ENCODE results near the gene MSH5.
"Not testable (repeated sequence)": the region's sequence is repeated elsewhere in the genome, so short reads cannot be mapped to it uniquely, and the experiment has no call there.

MSH5 gene

GRCh38 chr6:31706599-31706998, 33.2 kb upstream of the MSH5 start, which contains the start of gene LY6G6F:
TSS of gene LY6G6F (plus strand) at chr6:31706866. CDS start at chr6:31706907, 41 bp downstream.
- H3K4me3 Mint-ChIP-seq, result no peak within 1 kb of the TSS
- H3K36me3 Mint-ChIP-seq (ENCODE audit: low read depth), result no peaks in the 10 kb centered on the region
- H3K27me3 Mint-ChIP-seq, result no peaks in the 10 kb centered on the region
- no peaks in the 10 kb centered on the region for H3K9me3 Mint-ChIP-seq
- peaks cover 22% of the 10 kb centered on the region for H3K4me1 Mint-ChIP-seq (ENCODE audit: low read depth)
- H3K27ac Mint-ChIP-seq, result no peak within 1 kb of the TSS

DNA sequence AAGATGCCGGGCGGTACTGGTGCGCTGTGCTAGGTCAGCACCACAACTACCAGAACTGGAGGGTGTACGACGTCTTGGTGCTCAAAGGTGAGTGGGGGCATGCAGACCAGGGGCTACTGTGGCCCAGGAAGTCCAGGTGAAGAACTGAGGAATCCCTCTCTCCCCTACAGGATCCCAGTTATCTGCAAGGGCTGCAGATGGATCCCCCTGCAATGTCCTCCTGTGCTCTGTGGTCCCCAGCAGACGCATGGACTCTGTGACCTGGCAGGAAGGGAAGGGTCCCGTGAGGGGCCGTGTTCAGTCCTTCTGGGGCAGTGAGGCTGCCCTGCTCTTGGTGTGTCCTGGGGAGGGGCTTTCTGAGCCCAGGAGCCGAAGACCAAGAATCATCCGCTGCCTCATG, 32.1 kb upstream of the MSH5 start:
- Mint-ChIP-seq H3K4me1 (ENCODE audit: low read depth) (peaks cover 14% of the 10 kb centered on the region), H3K27ac (no peak overlapping the region), H3K4me3 (no peak overlapping the region), H3K36me3 (ENCODE audit: low read depth) (no peaks in the 10 kb centered on the region), H3K27me3 (no peaks in the 10 kb centered on the region), H3K9me3 (no peaks in the 10 kb centered on the region)

DNA sequence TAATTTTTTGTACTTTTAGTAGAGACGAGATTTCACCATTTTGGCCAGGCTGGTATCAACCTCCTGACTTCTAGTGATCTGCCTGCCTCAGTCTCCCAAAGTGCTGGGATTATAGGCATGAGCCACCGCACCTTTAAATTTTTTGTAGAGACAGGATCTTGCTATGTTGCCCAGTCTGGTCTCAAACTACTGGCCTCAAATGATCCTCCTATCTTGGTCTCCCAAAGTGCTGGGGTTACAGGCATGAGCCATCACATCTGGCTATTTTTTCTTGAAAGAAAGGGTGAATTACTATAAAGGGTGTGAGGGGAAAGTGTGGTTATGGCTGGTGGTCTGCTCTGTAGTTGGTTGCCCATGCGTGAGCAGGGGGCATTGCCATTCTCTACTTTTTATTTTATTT, 31.6 kb upstream of the MSH5 start:
- Mint-ChIP-seq H3K27ac (no peak overlapping the region), H3K36me3 (ENCODE audit: low read depth) (no peaks in the 10 kb centered on the region), H3K9me3 (no peaks in the 10 kb centered on the region), H3K27me3 (no peaks in the 10 kb centered on the region), H3K4me3 (no peak overlapping the region), H3K4me1 (ENCODE audit: low read depth) (peaks cover 14% of the 10 kb centered on the region)

GRCh38 chr6:31709157-31709556, 30.6 kb upstream of the MSH5 start:
- not testable (repeated sequence) for H3K27ac Mint-ChIP-seq; H3K9me3 Mint-ChIP-seq; H3K27me3 Mint-ChIP-seq; H3K36me3 Mint-ChIP-seq (ENCODE audit: low read depth); H3K4me3 Mint-ChIP-seq
- peaks cover 14% of the 10 kb centered on the region for H3K4me1 Mint-ChIP-seq (ENCODE audit: low read depth)

- Mint-ChIP-seq H3K36me3 (ENCODE audit: low read depth) (no peaks in the 10 kb centered on the region), H3K27ac (no peak overlapping the region), H3K4me1 (ENCODE audit: low read depth) (peaks cover 14% of the 10 kb centered on the region), H3K27me3 (no peaks in the 10 kb centered on the region), H3K9me3 (no peaks in the 10 kb centered on the region), H3K4me3 (no peak overlapping the region)
Observed at GRCh38 chr6:31710523-31711219, 29.1 kb upstream of the MSH5 start.

- Mint-ChIP-seq H3K27me3 (no peaks in the 10 kb centered on the region), H3K9me3 (no peaks in the 10 kb centered on the region), H3K27ac (no peak overlapping the region), H3K36me3 (ENCODE audit: low read depth) (no peaks in the 10 kb centered on the region), H3K4me3 (no peak overlapping the region), H3K4me1 (ENCODE audit: low read depth) (peaks cover 14% of the 10 kb centered on the region)
Observed at GRCh38 chr6:31711233-31711632, 28.6 kb upstream of the MSH5 start.

- no peaks in the 10 kb centered on the region for H3K36me3 Mint-ChIP-seq (ENCODE audit: low read depth)
- no peaks in the 10 kb centered on the region for H3K9me3 Mint-ChIP-seq
- H3K27ac Mint-ChIP-seq, result no peak overlapping the region
- no peaks in the 10 kb centered on the region for H3K27me3 Mint-ChIP-seq
- H3K4me1 Mint-ChIP-seq (ENCODE audit: low read depth), result peaks cover 14% of the 10 kb centered on the region
- H3K4me3 Mint-ChIP-seq, result no peak overlapping the region
Observed at GRCh38 chr6:31712296-31712695, 27.5 kb upstream of the MSH5 start.

- Mint-ChIP-seq H3K36me3 (ENCODE audit: low read depth) (no peaks in the 10 kb centered on the region), H3K27ac (no peak overlapping the region), H3K9me3 (no peaks in the 10 kb centered on the region), H3K27me3 (no peaks in the 10 kb centered on the region), H3K4me3 (no peak overlapping the region), H3K4me1 (ENCODE audit: low read depth) (peaks cover 14% of the 10 kb centered on the region)
Observed at GRCh38 chr6:31713465-31713864, 26.3 kb upstream of the MSH5 start.

DNA sequence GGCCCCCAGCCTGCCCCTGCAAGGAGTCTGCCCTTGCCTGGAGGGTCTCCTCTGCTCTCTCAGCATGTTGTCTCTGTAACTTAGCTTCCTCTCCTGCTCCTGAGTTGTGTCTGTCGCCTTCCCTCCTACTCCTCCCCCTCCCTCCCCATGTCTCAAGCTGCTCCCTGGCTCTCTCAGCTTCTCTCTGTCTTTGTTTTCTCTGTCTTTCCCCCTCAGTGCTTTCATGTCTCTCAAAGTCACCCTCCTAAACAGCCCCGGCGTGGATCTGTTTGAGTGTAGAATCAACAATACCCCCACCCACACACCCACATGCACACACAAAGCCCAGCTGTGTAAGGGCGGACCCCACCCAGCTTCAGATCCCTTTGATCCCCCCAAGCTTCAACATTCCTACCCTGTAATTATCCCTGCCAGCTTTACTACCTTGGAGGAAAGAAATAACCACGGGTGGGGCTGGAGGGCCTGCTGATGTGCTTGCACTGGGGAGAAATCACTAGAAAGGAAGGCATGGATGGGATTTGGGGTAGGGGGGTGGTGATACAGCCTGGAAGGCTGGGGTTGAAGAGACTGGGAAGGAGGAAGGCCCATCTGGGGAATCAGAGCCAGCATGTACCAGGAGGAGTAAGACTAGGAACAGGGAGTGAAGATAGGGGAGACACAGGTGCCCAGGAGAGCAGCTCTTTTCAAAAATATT, 25.7 kb upstream of the MSH5 start:
- no peak overlapping the region for H3K27ac Mint-ChIP-seq
- H3K4me3 Mint-ChIP-seq, result no peak overlapping the region
- no peaks in the 10 kb centered on the region for H3K36me3 Mint-ChIP-seq (ENCODE audit: low read depth)
- H3K27me3 Mint-ChIP-seq, result no peaks in the 10 kb centered on the region
- no peaks in the 10 kb centered on the region for H3K9me3 Mint-ChIP-seq
- peaks cover 14% of the 10 kb centered on the region for H3K4me1 Mint-ChIP-seq (ENCODE audit: low read depth)

DNA sequence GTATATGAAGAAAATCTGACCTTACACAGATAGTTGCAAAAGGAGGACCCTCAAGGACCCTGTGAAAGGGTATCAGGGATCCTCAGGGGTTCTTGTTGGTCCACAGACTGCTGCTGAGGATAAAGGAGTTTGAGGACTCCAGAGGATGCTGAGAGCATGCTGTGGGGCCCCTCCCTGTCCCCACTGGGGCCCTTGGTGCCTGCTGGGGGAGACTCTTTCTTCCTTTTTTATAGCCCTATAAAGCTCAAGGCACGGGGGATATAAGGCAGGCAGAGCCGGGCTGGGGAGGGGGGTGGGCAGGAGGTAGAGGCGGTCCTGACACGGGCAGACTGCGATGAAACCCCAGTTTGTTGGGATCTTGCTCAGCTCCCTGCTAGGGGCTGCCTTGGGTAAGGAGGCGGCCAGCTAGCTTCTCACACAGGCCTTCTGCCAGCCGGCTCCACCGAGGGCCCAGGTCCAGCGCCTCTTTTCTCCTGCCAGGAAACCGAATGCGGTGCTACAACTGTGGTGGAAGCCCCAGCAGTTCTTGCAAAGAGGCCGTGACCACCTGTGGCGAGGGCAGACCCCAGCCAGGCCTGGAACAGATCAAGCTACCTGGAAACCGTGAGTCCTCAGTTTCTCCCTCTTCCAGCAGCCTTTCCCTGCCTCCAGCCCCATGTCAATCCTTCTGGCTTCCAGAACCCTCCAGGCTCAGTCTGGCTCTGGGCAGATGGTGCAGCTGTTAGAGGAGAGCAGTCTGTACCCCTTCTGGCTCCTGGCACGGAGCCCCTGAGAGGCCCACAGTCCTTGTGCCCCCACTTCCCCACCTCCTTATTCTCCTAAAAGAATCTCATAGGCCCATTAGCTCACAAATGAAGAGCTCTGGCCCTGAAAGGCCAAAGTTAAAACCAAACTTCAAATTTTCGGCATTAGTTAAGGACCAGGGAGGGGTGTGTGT, 24.5 kb upstream of the MSH5 start, which contains the start of gene LY6G6D:
TSS of gene LY6G6D (plus strand) at position 327 of the 937 bp plus-strand sequence. CDS start at position 335, 8 bp downstream.
- no peak within 1 kb of the TSS for H3K27ac Mint-ChIP-seq
- no peaks in the 10 kb centered on the region for H3K27me3 Mint-ChIP-seq
- H3K4me1 Mint-ChIP-seq (ENCODE audit: low read depth), result peaks cover 14% of the 10 kb centered on the region
- H3K9me3 Mint-ChIP-seq, result no peaks in the 10 kb centered on the region
- H3K4me3 Mint-ChIP-seq, result no peak within 1 kb of the TSS
- H3K36me3 Mint-ChIP-seq (ENCODE audit: low read depth), result no peaks in the 10 kb centered on the region

GRCh38 chr6:31717499-31718222, 22.1 kb upstream of the MSH5 start:
- Mint-ChIP-seq H3K4me1 (ENCODE audit: low read depth) (peaks cover 7% of the 10 kb centered on the region), H3K27ac (no peak overlapping the region), H3K4me3 (no peak overlapping the region), H3K9me3 (no peaks in the 10 kb centered on the region), H3K27me3 (no peaks in the 10 kb centered on the region), H3K36me3 (ENCODE audit: low read depth) (no peaks in the 10 kb centered on the region)

- Mint-ChIP-seq H3K27me3 (no peaks in the 10 kb centered on the region), H3K4me1 (ENCODE audit: low read depth) (peaks cover 8% of the 10 kb centered on the region), H3K4me3 (no peak overlapping the region), H3K36me3 (ENCODE audit: low read depth) (no peaks in the 10 kb centered on the region), H3K9me3 (no peaks in the 10 kb centered on the region), H3K27ac (no peak overlapping the region)
Observed at GRCh38 chr6:31718265-31718664, 21.5 kb upstream of the MSH5 start.

DNA sequence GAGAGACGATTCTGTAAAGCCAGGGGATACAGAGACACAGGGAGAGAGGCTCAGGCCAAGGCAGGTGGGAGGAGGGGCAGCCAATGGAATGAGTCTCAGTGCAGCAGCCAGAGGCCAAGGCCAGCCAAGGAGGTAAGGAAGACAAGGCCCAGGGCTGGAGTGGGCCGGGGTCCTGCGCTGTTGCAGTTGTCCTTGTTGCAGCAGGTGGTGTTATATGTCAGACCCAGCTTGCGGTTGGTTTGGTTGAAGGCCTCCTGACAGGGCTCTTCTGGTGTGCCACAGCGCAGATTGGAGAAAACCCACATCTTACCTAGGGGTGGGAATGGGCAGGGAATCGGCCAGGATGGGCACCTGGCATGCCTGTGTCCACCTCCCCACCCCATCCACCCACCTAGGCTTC, 20.8 kb upstream of the MSH5 start:
- no peaks in the 10 kb centered on the region for H3K27me3 Mint-ChIP-seq
- H3K9me3 Mint-ChIP-seq, result no peaks in the 10 kb centered on the region
- no peaks in the 10 kb centered on the region for H3K36me3 Mint-ChIP-seq (ENCODE audit: low read depth)
- H3K4me1 Mint-ChIP-seq (ENCODE audit: low read depth), result peaks cover 12% of the 10 kb centered on the region
- no peak overlapping the region for H3K27ac Mint-ChIP-seq
- H3K4me3 Mint-ChIP-seq, result no peak overlapping the region

DNA sequence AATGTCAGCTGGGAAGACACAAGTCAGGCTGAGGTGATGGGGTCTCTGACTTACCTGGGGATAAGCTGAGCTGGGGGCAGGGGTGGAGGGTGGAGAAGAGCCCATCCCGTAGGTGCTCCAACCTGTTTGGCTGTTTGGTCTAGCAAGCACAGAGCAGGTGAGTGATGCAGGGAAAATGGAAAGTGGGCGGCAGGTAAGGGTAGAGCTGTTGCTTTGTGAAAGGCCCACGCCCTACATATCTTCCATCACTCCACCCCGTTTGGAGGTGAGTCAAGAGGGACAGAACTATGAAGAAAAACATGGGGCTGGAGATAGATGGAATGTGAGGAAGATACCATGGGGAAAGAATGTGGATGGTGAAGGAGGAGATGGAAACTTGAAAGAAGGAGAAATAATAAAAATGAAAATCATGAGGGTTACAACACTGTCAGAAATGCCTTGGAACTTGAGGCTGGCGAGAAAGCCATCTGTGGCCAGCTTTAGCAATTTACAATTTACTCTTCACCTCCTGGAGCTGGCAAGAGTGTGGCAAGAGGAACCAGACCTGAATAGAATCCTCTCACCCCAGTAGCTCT, 19.5 kb upstream of the MSH5 start:
- Mint-ChIP-seq H3K9me3 (no peaks in the 10 kb centered on the region), H3K27ac (no peak overlapping the region), H3K27me3 (no peaks in the 10 kb centered on the region), H3K4me3 (no peak overlapping the region), H3K36me3 (ENCODE audit: low read depth) (no peaks in the 10 kb centered on the region), H3K4me1 (ENCODE audit: low read depth) (peaks cover 10% of the 10 kb centered on the region)
